GM21717 (cell line): ENCODE measurements around the gene NDUFA5.
A peak's percentile ranks its signal among the peaks of the same experiment; 100 is the strongest.
"Not testable (repeated sequence)": the region's sequence is repeated elsewhere in the genome, so short reads cannot be mapped to it uniquely, and the experiment has no call there.

Experiments
- ATAC-seq: cut with Tn5 transposase; IDR thresholded peaks from one replicate; pipeline ENCODE4 v1.9.1; 2021; ENCODE audit warnings: mild to moderate bottlenecking, moderate library complexity; ENCODE audit not compliant: unreplicated experiment

Gene NDUFA5

DNA sequence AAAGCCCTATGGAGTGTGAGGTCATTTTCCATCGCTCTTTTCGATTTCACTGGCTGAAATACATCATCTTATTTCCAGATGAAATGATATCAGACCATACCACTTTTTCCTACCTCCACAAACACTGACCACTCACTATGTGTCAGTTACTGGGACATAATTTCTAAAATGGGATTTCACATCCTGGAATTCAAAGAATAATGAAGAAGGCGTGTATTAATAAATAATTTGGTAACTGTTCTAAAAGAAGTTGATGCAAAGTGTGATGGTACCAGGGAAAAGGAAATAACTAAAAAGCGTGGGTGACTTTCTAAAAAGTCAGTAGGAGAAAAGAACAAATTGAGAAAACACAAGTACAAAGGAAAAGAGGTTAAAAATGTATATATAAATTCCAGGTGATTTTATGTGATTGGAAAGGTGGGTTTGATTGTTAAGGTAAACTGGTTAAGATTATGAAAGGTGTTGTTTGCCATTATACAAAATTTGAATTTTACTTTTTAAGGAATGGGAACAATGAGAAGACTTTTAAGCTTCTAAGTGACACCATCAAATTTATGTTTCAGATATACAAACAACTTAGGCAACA lies 764 bp upstream of the NDUFA5 start:
- ATAC-seq, result no peak

DNA sequence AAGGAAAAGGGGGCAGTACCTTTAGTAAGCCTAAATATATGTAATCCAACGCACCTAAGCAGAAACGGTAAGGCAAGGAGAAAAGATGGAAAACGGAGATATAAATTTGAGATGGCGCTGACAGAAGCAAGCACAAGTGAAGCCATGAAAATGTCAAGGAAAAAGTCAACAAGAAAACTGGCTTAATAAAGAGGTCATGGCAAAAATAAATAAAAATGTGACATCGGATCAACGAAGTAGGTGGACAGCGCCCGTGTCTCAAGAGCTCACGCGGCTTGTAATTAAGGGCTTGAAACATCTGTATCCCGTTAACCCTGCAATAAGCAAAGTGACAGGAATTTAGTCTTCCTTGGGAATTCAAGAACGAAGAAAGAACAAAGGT lies 611 bp downstream of the NDUFA5 start:
- no peak for ATAC-seq

DNA sequence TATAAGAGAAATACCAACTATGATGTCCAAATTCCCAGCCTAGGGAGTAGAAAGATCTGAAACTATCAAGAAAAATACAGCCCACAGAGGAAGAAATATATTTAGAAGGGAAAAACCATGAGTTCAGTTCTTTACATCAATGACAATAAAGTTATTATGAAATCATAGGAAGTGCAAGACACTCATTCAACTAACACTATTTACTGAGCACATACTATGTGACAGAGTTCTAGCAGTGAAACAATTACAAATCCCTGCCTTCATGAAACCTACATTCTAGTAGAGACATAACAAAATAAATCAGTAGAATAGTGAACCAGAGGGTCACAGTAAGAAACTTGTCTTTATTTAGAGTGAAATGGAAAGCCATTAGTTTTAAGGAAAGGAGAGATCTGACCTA lies 2.1 kb downstream of the NDUFA5 start:
- no peak for ATAC-seq

- ATAC-seq, result no peak
Observed at GRCh38 chr7:123553159-123553558, 4.5 kb downstream of the NDUFA5 start.

- ATAC-seq, result no peak
Observed at GRCh38 chr7:123552641-123553040, 5.0 kb downstream of the NDUFA5 start.

DNA sequence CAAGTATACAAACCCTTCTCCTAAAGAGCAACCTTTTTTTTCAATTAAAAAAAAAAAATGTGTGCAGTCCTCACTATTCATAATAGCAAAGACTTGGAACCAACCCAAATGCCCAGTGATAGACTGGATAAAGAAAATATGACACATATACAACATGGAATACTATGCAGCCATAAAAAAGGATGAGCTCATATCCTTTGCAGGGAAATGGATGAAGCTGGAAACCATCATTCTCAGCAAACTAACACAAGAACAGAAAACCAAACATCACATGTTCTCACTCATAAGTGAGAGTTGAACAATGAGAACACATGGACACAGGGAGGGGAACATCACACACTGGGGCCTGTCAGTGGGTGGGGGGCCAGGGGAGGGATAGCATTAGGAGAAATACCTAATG lies 5.5 kb downstream of the NDUFA5 start:
- not testable (repeated sequence) for ATAC-seq

DNA sequence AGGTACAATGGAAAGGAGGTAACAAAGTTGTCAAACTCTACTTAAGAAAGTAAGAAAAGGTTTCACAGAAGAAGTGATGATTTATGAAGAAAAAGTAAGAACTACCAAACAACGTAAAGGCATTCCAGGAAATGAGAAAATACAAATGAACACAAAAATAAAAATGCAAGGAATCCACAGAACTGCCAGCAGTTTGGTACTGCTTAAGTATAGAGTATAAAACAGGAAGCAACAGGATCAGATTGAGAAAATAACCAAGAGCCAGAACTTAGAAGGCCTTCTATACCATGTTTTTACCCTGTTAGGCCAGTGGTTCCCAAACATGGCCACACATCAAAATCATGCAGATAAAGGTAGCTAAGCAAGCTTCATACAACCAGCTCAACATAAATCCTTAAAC lies 9.2 kb downstream of the NDUFA5 start:
- ATAC-seq, result no peak

GRCh38 chr7:123539871-123540270 lies 17.7 kb downstream of the NDUFA5 start:
- no peak for ATAC-seq

DNA sequence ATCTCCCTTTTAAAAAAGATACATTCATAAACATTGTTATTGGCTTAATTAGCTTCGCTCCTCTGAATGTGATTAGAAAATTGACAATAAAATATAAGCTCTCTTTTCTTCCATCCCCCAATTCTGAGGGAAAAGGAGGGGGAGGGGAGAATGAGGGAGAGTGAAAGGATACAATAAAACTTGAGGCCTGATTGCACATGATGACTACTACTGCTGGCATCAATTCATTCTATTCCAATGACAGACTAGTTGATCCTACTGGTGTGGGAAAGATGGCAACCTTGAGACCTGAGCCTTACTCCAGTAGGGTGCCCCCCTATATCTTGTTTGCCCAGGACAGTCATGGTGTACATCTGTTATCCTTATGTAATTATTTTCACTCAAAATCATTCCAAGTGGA lies 18.7 kb downstream of the NDUFA5 start:
- ATAC-seq, result no peak

- ATAC-seq, result no peak
Observed at GRCh38 chr7:123538189-123538714, 19.4 kb downstream of the NDUFA5 start.

- ATAC-seq, result no peak
Observed at GRCh38 chr7:123537026-123537642, 20.5 kb downstream of the NDUFA5 start.

GRCh38 chr7:123535517-123535916 lies 22.1 kb downstream of the NDUFA5 start:
- no peak for ATAC-seq

DNA sequence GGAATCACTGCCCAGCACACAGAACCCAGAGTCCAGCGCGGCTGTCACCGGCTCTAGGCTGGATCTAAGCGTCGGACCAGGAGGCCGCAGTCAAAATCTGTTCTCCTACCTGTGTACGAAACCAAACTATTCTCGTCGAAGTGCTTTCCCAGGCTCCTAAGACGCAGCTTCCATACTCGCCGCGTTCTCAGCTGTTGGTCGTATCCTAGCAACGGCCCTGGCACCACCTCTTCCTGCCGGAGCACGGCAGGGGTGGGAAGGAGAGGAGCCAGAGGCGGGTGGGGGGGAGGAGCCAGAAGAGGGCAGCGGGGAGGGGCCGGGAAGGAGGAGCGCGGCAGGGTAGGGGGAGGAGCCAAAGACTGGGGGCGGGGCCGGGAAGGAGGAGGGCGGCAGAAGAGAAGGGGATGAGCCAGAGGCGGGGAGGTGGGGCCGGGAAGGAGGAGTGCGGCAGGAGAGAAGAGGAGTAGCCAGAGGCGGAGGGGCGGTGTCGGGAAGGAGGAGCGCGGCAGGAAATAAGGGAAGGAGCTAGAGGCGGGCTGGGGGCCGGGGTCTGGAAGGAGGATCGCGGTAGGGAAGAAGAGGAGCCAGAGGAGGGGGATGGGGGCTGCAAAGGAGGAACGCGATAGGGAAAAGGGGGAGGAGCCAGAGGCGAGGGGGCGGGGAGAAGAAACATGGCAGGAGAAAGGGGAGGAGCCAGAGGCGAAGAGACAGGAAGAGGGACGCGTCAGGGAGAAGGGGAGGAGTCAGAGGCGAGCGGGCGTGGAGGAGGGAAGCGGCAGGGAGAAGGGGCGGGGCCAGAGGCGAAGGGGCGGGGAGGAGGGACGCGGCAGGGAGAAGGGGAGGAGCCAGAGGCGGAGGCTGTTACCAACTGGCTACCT lies 23.0 kb downstream of the NDUFA5 start, which contains the start of gene IQUB:
IQUB (minus strand) TSS at position 213 of the 878 bp plus-strand sequence. CDS start 22,255 bp downstream, outside the sequence.
- peak; percentile 89 for ATAC-seq

GRCh38 chr7:123533929-123534382 lies 23.7 kb downstream of the NDUFA5 start:
- ATAC-seq, result peak; percentile 8

GRCh38 chr7:123533553-123533917 lies 24.1 kb downstream of the NDUFA5 start:
- no peak for ATAC-seq

DNA sequence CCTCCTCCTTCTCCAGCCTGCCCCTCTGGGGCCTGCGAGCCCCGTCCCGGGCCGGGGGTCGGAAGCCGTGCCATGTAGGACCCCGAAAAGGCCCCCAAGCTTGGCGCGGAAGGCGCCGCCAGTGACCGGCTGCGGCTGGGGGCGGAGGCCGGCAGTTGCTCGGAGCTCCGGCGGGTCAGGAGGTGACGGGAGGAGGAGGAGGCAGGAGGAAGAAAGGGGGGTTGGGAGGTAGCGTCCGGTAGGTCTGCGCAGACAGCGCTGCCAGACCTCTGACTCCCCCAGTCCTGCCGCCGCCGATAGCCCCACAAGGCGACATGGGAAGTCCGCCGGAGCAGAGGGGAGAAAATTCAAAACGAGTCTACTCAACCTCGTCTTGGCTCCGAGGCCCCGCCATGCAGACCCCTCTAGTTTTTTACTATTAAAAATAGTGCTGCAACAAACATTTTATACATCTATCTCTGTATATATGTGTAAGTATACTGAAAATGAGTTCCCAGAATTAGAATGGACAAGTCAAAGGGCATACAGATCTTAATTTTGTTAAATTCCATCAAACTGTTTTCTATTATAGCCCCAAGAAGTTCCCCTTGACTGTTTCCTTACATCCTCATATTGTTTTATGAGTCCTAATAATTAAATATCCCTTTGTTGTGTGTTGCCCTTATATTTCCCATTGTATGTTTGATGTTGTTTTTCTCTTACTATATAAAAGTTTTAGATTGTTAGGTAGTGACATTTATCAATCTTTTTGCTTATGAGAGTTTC lies 24.6 kb downstream of the NDUFA5 start:
- ATAC-seq, result peak; percentile 24

DNA sequence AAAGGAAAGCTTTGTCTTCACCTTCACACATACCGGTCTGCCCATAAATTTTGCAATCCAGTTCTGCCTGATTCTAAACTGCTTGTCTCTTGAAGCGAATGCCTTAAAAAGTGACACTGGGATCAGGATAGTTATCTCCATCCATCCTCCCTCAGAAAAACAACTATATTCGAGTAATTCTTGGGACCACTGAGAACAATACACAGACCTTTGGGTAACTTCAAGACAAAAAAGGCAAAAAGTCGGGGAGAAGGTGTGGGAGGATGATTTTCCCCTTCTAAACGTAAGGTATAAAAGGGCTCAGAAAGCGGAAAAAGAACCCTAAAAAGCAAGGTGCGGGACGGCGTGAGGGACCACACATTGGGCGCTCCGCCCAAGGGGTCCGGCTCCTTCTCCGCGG lies 25.3 kb downstream of the NDUFA5 start:
- ATAC-seq, result not testable (repeated sequence)

- not testable (repeated sequence) for ATAC-seq
Observed at GRCh38 chr7:123530035-123530591, 27.5 kb downstream of the NDUFA5 start.

DNA sequence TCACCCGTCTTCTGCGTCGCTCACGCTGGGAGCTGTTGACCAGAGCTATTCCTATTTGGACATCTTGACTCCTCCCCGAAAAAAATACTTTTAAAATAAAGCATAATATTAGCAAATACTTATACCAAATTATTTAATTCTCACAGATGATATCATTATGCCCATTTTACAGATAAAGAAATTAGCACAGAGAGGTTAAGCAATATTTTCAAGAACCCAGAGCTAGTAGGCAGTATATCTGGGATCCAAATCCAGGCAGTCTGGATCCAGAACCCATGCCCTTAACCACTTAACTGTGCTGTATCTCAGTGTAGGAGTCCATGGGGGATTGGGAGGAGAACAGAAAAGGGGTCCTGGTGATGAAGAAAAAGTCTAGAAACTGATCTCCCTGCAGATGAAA lies 29.4 kb downstream of the NDUFA5 start:
- no peak for ATAC-seq

- not testable (repeated sequence) for ATAC-seq
Observed at GRCh38 chr7:123527712-123528225, 29.8 kb downstream of the NDUFA5 start.
